Stimulated activated naive CD8-positive, alpha-beta T cell treated with anti-CD3 and anti-CD28 coated beads, Interleukin-15, Interleukin-2, amounts not matched to agents 100 ng/mL and 50 ng/mL, for 24 hours (primary cell): Measurements from ENCODE around the gene ATP5ME.
A peak's percentile ranks its signal among the peaks of the same experiment; 100 is the strongest.
"Not testable (repeated sequence)": the region's sequence is repeated elsewhere in the genome, so short reads cannot be mapped to it uniquely, and the experiment has no call there.

Experiments used
- H3K27ac Mint-ChIP-seq: one replicate; pipeline ENCODE4 v1.8.0; 2021; ENCODE audit warnings: mild to moderate bottlenecking, mixed read lengths
- H3K27me3 Mint-ChIP-seq: one replicate; pipeline ENCODE4 v1.8.0; 2021; ENCODE audit warnings: mixed read lengths
- H3K36me3 Mint-ChIP-seq: one replicate; pipeline ENCODE4 v1.8.0; 2021; ENCODE audit warnings: low read depth, mixed read lengths
- H3K4me1 Mint-ChIP-seq: one replicate; pipeline ENCODE4 v1.8.0; 2021; ENCODE audit warnings: low read depth, mixed read lengths
- H3K4me3 Mint-ChIP-seq: one replicate; pipeline ENCODE4 v1.8.0; 2021; ENCODE audit warnings: mild to moderate bottlenecking, mixed read lengths
- H3K9me3 Mint-ChIP-seq: one replicate; pipeline ENCODE4 v1.8.0; 2021; ENCODE audit warnings: mixed read lengths

Gene ATP5ME

GRCh38 chr4:650951-651883, 22.9 kb downstream of the ATP5ME start:
- H3K36me3 Mint-ChIP-seq, result no peaks in the 10 kb centered on the region
- peaks cover 5% of the 10 kb centered on the region for H3K4me1 Mint-ChIP-seq
- H3K27me3 Mint-ChIP-seq, result peaks cover 15% of the 10 kb centered on the region
- H3K27ac Mint-ChIP-seq, result no peak overlapping the region
- H3K4me3 Mint-ChIP-seq, result no peak overlapping the region
- no peaks in the 10 kb centered on the region for H3K9me3 Mint-ChIP-seq

- Mint-ChIP-seq H3K27ac (no peak overlapping the region), H3K27me3 (peaks cover 22% of the 10 kb centered on the region), H3K4me3 (no peak overlapping the region), H3K4me1 (peaks cover 9% of the 10 kb centered on the region), H3K9me3 (no peaks in the 10 kb centered on the region), H3K36me3 (no peaks in the 10 kb centered on the region)
These were observed 23.6 kb downstream of the ATP5ME start for GRCh38 chr4:650461-650860.

GRCh38 chr4:649751-650310, 24.2 kb downstream of the ATP5ME start:
- no peaks in the 10 kb centered on the region for H3K36me3 Mint-ChIP-seq
- peaks cover 9% of the 10 kb centered on the region for H3K4me1 Mint-ChIP-seq
- peaks cover 23% of the 10 kb centered on the region for H3K27me3 Mint-ChIP-seq
- H3K9me3 Mint-ChIP-seq, result no peaks in the 10 kb centered on the region
- no peak overlapping the region for H3K27ac Mint-ChIP-seq
- no peak overlapping the region for H3K4me3 Mint-ChIP-seq

GRCh38 chr4:649293-649625, 24.8 kb downstream of the ATP5ME start:
- Mint-ChIP-seq H3K36me3 (no peaks in the 10 kb centered on the region), H3K9me3 (no peaks in the 10 kb centered on the region), H3K4me1 (peaks cover 9% of the 10 kb centered on the region), H3K27ac (no peak overlapping the region), H3K4me3 (no peak overlapping the region), H3K27me3 (peaks cover 23% of the 10 kb centered on the region)

GRCh38 chr4:648579-649292, 25.3 kb downstream of the ATP5ME start:
- peaks cover 23% of the 10 kb centered on the region for H3K27me3 Mint-ChIP-seq
- no peaks in the 10 kb centered on the region for H3K9me3 Mint-ChIP-seq
- H3K4me1 Mint-ChIP-seq, result peaks cover 9% of the 10 kb centered on the region
- H3K4me3 Mint-ChIP-seq, result no peak overlapping the region
- no peak overlapping the region for H3K27ac Mint-ChIP-seq
- H3K36me3 Mint-ChIP-seq, result no peaks in the 10 kb centered on the region

GRCh38 chr4:647481-647880, 26.6 kb downstream of the ATP5ME start:
- Mint-ChIP-seq H3K27me3 (peaks cover 26% of the 10 kb centered on the region), H3K4me3 (no peak overlapping the region), H3K4me1 (peaks cover 9% of the 10 kb centered on the region), H3K27ac (no peak overlapping the region), H3K9me3 (no peaks in the 10 kb centered on the region), H3K36me3 (no peaks in the 10 kb centered on the region)

GRCh38 chr4:646460-646859, 27.6 kb downstream of the ATP5ME start:
- peak overlapping the region; percentile 69 for H3K27ac Mint-ChIP-seq
- peaks cover 9% of the 10 kb centered on the region for H3K4me1 Mint-ChIP-seq
- H3K36me3 Mint-ChIP-seq, result no peaks in the 10 kb centered on the region
- H3K27me3 Mint-ChIP-seq, result peaks cover 20% of the 10 kb centered on the region
- H3K4me3 Mint-ChIP-seq, result peak overlapping the region; percentile 50
- H3K9me3 Mint-ChIP-seq, result no peaks in the 10 kb centered on the region

- H3K27me3 Mint-ChIP-seq, result peaks cover 23% of the 10 kb centered on the region
- H3K36me3 Mint-ChIP-seq, H3K9me3 Mint-ChIP-seq, H3K4me3 Mint-ChIP-seq, H3K27ac Mint-ChIP-seq, H3K4me1 Mint-ChIP-seq: not testable (repeated sequence)
These were observed 31.7 kb downstream of the ATP5ME start for GRCh38 chr4:642366-642765.

- H3K9me3 Mint-ChIP-seq, result no peaks in the 10 kb centered on the region
- H3K4me3 Mint-ChIP-seq, result no peak overlapping the region
- H3K36me3 Mint-ChIP-seq, result no peaks in the 10 kb centered on the region
- H3K27ac Mint-ChIP-seq, result no peak overlapping the region
- no peaks in the 10 kb centered on the region for H3K4me1 Mint-ChIP-seq
- peaks cover 6% of the 10 kb centered on the region for H3K27me3 Mint-ChIP-seq
These were observed 36.4 kb downstream of the ATP5ME start for GRCh38 chr4:637536-638280.

GRCh38 chr4:636628-637159, 37.4 kb downstream of the ATP5ME start:
- H3K36me3 Mint-ChIP-seq, result no peaks in the 10 kb centered on the region
- H3K27me3 Mint-ChIP-seq, result peaks cover 6% of the 10 kb centered on the region
- no peaks in the 10 kb centered on the region for H3K4me1 Mint-ChIP-seq
- H3K4me3 Mint-ChIP-seq, result no peak overlapping the region
- H3K9me3 Mint-ChIP-seq, result peaks cover 8% of the 10 kb centered on the region
- H3K27ac Mint-ChIP-seq, result no peak overlapping the region

- no peaks in the 10 kb centered on the region for H3K4me1 Mint-ChIP-seq
These were observed 38.0 kb downstream of the ATP5ME start for GRCh38 chr4:635851-636627.

GRCh38 chr4:635066-635835, 38.8 kb downstream of the ATP5ME start:
- H3K27me3 Mint-ChIP-seq, H3K4me3 Mint-ChIP-seq, H3K27ac Mint-ChIP-seq, H3K4me1 Mint-ChIP-seq, H3K36me3 Mint-ChIP-seq: not testable (repeated sequence)
- peaks cover 17% of the 10 kb centered on the region for H3K9me3 Mint-ChIP-seq

More at GRCh38 chr4:635851-636627, 38.0 kb downstream of the ATP5ME start:
- Mint-ChIP-seq H3K36me3 (no peaks in the 10 kb centered on the region), H3K27me3 (peaks cover 6% of the 10 kb centered on the region), H3K4me3 (no peak overlapping the region), H3K27ac (no peak overlapping the region), H3K9me3 (peaks cover 14% of the 10 kb centered on the region)

GRCh38 chr4:634599-634985, 39.5 kb downstream of the ATP5ME start:
- Mint-ChIP-seq H3K4me1 (no peaks in the 10 kb centered on the region), H3K4me3 (no peak overlapping the region), H3K27ac (no peak overlapping the region), H3K9me3 (peaks cover 17% of the 10 kb centered on the region), H3K27me3 (no peaks in the 10 kb centered on the region), H3K36me3 (no peaks in the 10 kb centered on the region)
